ENCODE results near the gene ERCC6. TPM values are rescaled to one million over a fixed set of nuclear protein-coding genes. Genes with fewer than 3 reads are reported as not detected.

ERCC6 gene
- total and polyA plus RNA-seq, 12 donors: 3.7 to 27.9 (median 16.8) TPM

DNA sequence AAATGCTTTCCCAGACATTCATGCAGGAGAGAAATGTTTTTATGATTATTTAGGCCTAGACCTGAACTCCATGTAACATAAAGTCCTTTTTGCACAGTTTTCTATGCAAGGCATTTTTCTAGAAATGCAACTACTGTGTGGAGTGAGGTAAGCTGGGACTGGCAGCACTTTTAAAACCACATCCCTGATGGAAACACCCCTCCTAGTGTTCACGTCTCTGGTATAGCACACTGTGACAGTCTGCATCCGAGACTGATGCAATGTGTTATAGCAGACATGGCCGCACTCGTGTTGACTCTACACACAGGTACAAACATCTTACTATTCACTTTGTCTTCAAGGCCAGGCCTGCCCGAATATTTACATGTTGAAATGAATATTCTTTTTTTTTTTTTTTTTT is 19.3 kb upstream of the ERCC6 start:
- Histone ChIP-seq H3K4me1 (replicated peaks in 1 of 2) (no peaks in the 10 kb centered on the region), H3K27ac (no peak overlapping the region), H3K27me3 (no peaks in the 10 kb centered on the region), H3K4me3 (no peak overlapping the region), H3K9me3 (replicated peaks in 1 of 3) (no peaks in the 10 kb centered on the region), H3K36me3 (replicated peaks in 1 of 2) (no peaks in the 10 kb centered on the region)
- 70 to 92% (median 74%) methylated on average over 5 of the region's 5 CpGs for WGBS, 4 donors
- intact Hi-C loops (cut with DNase I): no loop called here
- no peak for TF ChIP-seq POLR2A (IDR thresholded peaks at IDR 0.05)
- TF ChIP-seq, protein P1, sequence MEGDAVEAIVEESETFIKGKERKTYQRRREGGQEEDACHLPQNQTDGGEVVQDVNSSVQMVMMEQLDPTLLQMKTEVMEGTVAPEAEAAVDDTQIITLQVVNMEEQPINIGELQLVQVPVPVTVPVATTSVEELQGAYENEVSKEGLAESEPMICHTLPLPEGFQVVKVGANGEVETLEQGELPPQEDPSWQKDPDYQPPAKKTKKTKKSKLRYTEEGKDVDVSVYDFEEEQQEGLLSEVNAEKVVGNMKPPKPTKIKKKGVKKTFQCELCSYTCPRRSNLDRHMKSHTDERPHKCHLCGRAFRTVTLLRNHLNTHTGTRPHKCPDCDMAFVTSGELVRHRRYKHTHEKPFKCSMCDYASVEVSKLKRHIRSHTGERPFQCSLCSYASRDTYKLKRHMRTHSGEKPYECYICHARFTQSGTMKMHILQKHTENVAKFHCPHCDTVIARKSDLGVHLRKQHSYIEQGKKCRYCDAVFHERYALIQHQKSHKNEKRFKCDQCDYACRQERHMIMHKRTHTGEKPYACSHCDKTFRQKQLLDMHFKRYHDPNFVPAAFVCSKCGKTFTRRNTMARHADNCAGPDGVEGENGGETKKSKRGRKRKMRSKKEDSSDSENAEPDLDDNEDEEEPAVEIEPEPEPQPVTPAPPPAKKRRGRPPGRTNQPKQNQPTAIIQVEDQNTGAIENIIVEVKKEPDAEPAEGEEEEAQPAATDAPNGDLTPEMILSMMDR (IDR thresholded peaks at IDR 0.05): no peak
- no peak for DNase-seq

- DNase-seq: no peak
- H3K36me3 ChIP-seq (replicated peaks in 1 of 2): no peaks in the 10 kb centered on the region
- no peaks in the 10 kb centered on the region for H3K4me1 ChIP-seq (replicated peaks in 1 of 2)
- H3K27me3 ChIP-seq: no peaks in the 10 kb centered on the region
- H3K4me3 ChIP-seq: no peak overlapping the region
- no peaks in the 10 kb centered on the region for H3K9me3 ChIP-seq (replicated peaks in 1 of 3)
- TF ChIP-seq, protein P1 (IDR thresholded peaks at IDR 0.05): no peak
- TF ChIP-seq POLR2A (IDR thresholded peaks at IDR 0.05): no peak
- no peak overlapping the region for H3K27ac ChIP-seq
- intact Hi-C loops (cut with DNase I): no loop called here
- 82 to 95% (median 86%) methylated on average over 2 of the region's 2 CpGs for WGBS, 4 donors
These were observed 18.8 kb upstream of the ERCC6 start for GRCh38 chr10:49557681-49558080.

GRCh38 chr10:49556723-49557122 is 17.8 kb upstream of the ERCC6 start:
- Histone ChIP-seq H3K36me3 (replicated peaks in 1 of 2) (no peaks in the 10 kb centered on the region), H3K4me3 (no peak overlapping the region), H3K9me3 (replicated peaks in 1 of 3) (no peaks in the 10 kb centered on the region), H3K4me1 (replicated peaks in 1 of 2) (no peaks in the 10 kb centered on the region), H3K27ac (no peak overlapping the region), H3K27me3 (no peaks in the 10 kb centered on the region)
- no peak for DNase-seq
- intact Hi-C loops (cut with DNase I): no loop called here
- 74 to 84% (median 82%) methylated on average over 1 of the region's 1 CpG; no CpG with 5 or more reads in 1 of the 4 donors for WGBS, 4 donors
- TF ChIP-seq, protein P1 (IDR thresholded peaks at IDR 0.05): no peak
- TF ChIP-seq POLR2A (IDR thresholded peaks at IDR 0.05): no peak

- Histone ChIP-seq H3K4me3 (no peak overlapping the region), H3K27me3 (no peaks in the 10 kb centered on the region), H3K9me3 (replicated peaks in 1 of 3) (no peaks in the 10 kb centered on the region), H3K4me1 (replicated peaks in 1 of 2) (no peaks in the 10 kb centered on the region), H3K36me3 (replicated peaks in 1 of 2) (no peaks in the 10 kb centered on the region), H3K27ac (peak overlapping the region in 1 of 5 donors; percentile 25)
- 51 to 66% (median 56%) methylated on average over 2 of the region's 2 CpGs for WGBS, 4 donors
- no peak for DNase-seq
- intact Hi-C loops (cut with DNase I): no loop called here
- TF ChIP-seq, protein P1 (IDR thresholded peaks at IDR 0.05): no peak
- no peak for TF ChIP-seq POLR2A (IDR thresholded peaks at IDR 0.05)
These were observed 13.4 kb upstream of the ERCC6 start for GRCh38 chr10:49552277-49552676.
